GM12872 (cell line): ENCODE results near the gene NEK3.

ENCODE experiments used
- CTCF ChIP-seq: IDR thresholded peaks from 3 replicates; pipeline ENCODE4 v1.5.1; 2011; ENCODE audit warnings: low read depth, mild to moderate bottlenecking, low read length, moderate library complexity; ENCODE audit not compliant: insufficient read depth

Gene NEK3

DNA sequence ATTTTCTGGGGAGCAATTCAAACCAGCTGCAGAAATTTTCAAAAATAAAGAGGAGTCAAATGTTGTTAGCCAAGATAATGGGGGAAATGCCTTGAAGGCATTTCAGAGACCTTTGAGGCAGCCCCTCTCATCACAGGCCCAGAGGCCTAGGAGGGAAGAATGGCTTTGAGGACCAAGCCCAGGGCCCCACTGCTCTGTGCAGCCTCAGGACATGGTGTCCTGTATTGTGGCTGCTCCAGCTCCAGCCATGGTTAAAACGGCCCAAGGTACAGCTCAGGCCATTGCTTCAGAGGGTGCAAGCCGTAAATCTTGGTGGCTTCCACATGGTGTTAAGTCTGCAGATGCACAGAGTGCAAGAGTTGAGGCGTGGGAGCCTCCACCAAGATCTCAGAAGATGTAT, 62.6 kb downstream of the NEK3 start:
- no peak for TF ChIP-seq CTCF

DNA sequence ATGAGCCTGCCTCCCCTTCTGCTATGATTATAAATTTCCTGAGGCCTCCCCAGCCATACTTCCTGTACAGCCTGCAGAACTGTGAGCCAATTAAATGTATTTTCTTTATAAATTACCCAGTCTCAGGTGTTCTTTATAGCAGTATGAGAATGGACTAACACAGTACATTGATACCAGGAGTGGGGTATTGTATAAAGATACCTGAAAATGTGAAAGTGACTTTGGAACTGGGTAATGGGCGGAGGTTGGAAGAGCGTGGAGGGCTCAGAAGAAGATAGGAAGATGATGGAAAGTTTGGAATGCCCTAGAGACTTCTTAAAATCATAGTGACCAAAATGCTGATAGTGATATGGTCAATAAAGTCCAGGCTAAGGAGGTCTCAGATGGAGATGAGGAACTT, 63.3 kb downstream of the NEK3 start:
- no peak for TF ChIP-seq CTCF

GRCh38 chr13:52092087-52092486, 67.3 kb downstream of the NEK3 start:
- no peak for TF ChIP-seq CTCF

DNA sequence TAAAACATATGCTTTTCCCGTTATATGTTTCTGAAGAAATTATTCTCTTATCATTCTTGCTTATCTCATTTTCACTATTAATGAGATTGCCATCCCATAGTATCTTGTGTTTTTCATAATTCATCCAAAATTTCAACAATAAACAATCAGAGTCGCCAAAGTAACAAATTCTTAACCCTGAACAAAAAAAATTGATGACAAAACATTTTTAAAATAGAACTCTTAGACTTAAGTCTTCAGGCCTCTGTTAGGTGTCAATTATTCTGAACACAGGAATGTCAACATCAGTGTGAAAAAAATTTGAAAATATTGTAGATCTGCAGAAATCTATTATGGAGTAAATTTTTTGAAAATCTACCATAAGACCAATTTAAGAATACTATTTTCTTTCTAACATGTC, 67.9 kb downstream of the NEK3 start:
- no peak for TF ChIP-seq CTCF

GRCh38 chr13:52085421-52085820, 74.0 kb downstream of the NEK3 start:
- no peak for TF ChIP-seq CTCF
